Activated T-helper 1 cell treated with Interleukin-2 at 50 U/mL for 16 hours (primary cell): ENCODE results near the gene FEM1C.
"Not testable (repeated sequence)": the region's sequence is repeated elsewhere in the genome, so short reads cannot be mapped to it uniquely, and the experiment has no call there.

Experiments used
- DNase-seq: peaks from one replicate; pipeline ENCODE4 v3.0.0-alpha.2; 2020; ENCODE audit warnings: low read depth

Gene FEM1C

GRCh38 chr5:115520191-115520590 lies 24.4 kb downstream of the FEM1C start:
- no peak for DNase-seq

GRCh38 chr5:115516372-115516771 lies 28.2 kb downstream of the FEM1C start:
- DNase-seq, result no peak

GRCh38 chr5:115514220-115514619 lies 30.4 kb downstream of the FEM1C start:
- DNase-seq, result no peak

- no peak for DNase-seq
Observed at GRCh38 chr5:115511632-115512031, 32.9 kb downstream of the FEM1C start.

GRCh38 chr5:115510145-115510645 lies 34.4 kb downstream of the FEM1C start:
- no peak for DNase-seq

GRCh38 chr5:115509547-115509946 lies 35.0 kb downstream of the FEM1C start:
- DNase-seq, result no peak

- DNase-seq, result no peak
Observed at GRCh38 chr5:115507681-115508080, 36.9 kb downstream of the FEM1C start.

- no peak for DNase-seq
Observed at GRCh38 chr5:115503420-115503819, 41.2 kb downstream of the FEM1C start.

- DNase-seq, result no peak
Observed at GRCh38 chr5:115501464-115502210, 42.9 kb downstream of the FEM1C start.

- DNase-seq, result no peak
Observed at GRCh38 chr5:115500225-115500624, 44.4 kb downstream of the FEM1C start.

GRCh38 chr5:115496936-115497576 lies 47.5 kb downstream of the FEM1C start:
- DNase-seq, result no peak

GRCh38 chr5:115494570-115495289 lies 49.8 kb downstream of the FEM1C start:
- DNase-seq, result no peak

GRCh38 chr5:115490596-115490995 lies 54.0 kb downstream of the FEM1C start:
- DNase-seq, result no peak

- DNase-seq, result no peak
Observed at GRCh38 chr5:115489733-115490132, 54.8 kb downstream of the FEM1C start.

- no peak for DNase-seq
Observed at GRCh38 chr5:115487756-115488155, 56.8 kb downstream of the FEM1C start.

- no peak for DNase-seq
Observed at GRCh38 chr5:115487168-115487567, 57.4 kb downstream of the FEM1C start.

- DNase-seq, result no peak
Observed at GRCh38 chr5:115486728-115487127, 57.8 kb downstream of the FEM1C start.

- DNase-seq, result no peak
Observed at GRCh38 chr5:115484368-115484767, 60.2 kb downstream of the FEM1C start.

- no peak for DNase-seq
Observed at GRCh38 chr5:115480900-115481299, 63.7 kb downstream of the FEM1C start.

- no peak for DNase-seq
Observed at GRCh38 chr5:115480271-115480670, 64.3 kb downstream of the FEM1C start.

GRCh38 chr5:115479166-115479873 lies 65.3 kb downstream of the FEM1C start:
- not testable (repeated sequence) for DNase-seq

GRCh38 chr5:115478281-115478680 lies 66.3 kb downstream of the FEM1C start:
- no peak for DNase-seq
